HG02571 (cell line): ENCODE measurements around the gene SETD1B.
A peak's percentile ranks its signal among the peaks of the same experiment; 100 is the strongest.
"Not testable (repeated sequence)": the region's sequence is repeated elsewhere in the genome, so short reads cannot be mapped to it uniquely, and the experiment has no call there.

ENCODE experiments used
- ATAC-seq: cut with Tn5 transposase; IDR thresholded peaks from one replicate; pipeline ENCODE4 v1.9.1; 2021; ENCODE audit warnings: mild to moderate bottlenecking, moderate library complexity; ENCODE audit not compliant: unreplicated experiment

SETD1B gene

GRCh38 chr12:121779422-121779895 lies 24.4 kb upstream of the SETD1B start:
- no peak for ATAC-seq

- no peak for ATAC-seq
Measured at GRCh38 chr12:121780429-121780828, 23.4 kb upstream of the SETD1B start.

- ATAC-seq: no peak
Measured at GRCh38 chr12:121781484-121781997, 22.3 kb upstream of the SETD1B start.

DNA sequence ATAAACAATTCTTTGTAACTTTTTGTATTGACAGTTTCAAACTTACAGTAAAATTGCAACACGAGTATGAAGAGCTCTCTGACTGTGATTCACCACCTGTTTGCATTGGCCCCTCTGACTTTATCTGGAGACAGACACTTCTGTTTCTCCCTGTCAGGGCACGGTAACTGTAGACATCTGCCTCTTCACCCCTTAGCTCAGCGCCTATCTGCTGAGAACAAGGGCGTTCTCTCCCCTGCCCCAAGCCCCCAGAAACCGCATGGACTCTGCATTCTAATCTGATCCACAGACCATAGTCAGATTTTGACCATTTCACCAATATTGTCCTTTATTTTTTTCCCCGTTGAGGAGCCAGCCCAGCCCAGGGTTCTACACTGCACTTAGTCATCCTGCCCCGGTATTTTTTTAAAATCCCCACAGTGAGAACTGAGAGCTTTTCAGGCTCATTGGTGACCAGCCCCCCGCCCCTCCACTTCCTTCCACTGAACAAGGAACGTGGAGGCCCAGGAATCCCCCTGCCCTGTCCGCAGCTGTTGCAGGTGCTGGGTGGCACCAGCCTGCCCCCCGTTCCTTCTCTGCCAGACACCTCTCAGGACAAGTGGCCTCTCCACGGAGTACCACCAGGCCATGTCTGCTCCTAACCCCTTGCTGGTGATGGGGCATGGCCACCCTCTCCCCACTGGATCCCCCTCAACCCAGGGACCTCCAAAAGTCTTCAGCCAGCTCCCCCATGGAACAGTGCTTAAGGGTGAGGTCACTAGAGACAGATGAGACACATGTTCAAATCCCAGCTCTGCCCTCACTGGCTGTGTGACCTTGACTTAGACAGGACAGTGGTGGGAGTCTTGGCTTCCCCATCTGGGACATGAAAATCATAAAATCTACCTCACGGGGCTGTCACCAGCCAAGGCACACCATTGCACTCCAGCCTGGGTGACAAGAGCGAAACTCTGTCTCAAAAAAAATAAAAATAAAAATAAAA lies 21.5 kb upstream of the SETD1B start:
- peak; percentile 53 for ATAC-seq

- no peak for ATAC-seq
Measured at GRCh38 chr12:121783766-121784165, 20.0 kb upstream of the SETD1B start.

DNA sequence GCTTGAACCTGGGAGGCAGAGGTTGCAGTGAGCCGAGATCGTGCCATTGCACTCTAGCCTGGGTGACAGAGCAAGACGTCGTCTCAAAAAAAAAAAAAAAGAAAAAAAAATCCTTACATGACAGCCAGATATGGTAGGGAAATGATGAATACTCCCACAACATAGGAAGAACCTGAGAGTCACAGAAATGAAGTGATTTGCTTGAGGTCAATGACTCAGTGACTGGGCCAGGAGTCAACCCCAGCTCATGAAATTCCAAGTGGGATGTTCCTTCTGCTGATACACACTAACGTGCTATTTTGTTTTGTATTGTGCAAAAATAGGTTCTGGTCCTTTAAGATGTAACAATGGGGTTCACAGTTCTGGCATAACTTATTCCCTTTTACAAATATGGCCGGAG lies 19.3 kb upstream of the SETD1B start:
- ATAC-seq: no peak

GRCh38 chr12:121786440-121786825 lies 17.4 kb upstream of the SETD1B start:
- ATAC-seq: no peak

DNA sequence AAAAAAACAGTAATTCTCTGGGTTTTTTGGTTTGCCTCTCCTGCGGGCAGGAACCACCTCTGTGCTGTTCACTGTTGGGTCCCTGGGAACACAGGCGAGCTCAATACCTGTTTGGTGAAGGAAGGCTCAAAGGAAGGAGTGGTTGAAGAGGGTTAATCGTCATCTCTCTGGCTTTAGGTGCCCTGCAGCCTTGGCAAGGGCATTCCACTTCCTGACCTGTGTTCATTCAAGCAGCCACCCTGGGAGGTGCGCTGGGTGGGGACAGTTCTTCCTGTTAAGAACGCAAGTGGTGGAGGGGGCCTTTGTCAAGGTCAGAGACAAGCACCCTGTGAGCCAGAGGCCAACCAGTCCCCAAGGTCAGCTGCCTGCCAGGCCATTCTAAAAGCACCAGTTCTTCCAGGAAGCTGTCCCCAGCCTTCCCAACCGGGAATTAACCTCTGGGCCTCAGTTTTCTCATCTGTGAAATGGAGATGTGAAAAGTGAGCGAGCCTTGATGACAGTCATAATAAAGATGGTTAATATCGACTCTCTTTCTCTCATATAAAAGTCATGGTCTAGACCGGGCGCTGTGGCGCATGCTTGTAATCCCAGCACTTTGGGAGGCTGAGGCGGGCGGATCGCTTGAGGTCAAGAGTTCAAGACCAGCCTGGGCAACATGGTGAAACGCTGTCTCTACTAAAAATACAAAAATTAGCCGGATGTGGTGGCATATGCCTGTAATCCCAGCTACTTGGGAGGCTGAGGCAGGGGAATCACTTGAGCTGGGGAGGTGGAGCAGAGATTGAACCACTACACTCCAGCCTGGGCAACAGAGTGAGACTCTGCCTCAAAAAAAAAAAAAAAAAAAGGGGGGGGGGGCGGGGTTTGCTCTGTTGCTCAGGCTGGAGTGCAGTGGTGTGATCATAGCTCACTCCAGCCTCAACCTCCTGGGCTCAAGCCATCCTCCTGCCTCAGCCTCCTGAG lies 16.5 kb upstream of the SETD1B start:
- no peak for ATAC-seq

DNA sequence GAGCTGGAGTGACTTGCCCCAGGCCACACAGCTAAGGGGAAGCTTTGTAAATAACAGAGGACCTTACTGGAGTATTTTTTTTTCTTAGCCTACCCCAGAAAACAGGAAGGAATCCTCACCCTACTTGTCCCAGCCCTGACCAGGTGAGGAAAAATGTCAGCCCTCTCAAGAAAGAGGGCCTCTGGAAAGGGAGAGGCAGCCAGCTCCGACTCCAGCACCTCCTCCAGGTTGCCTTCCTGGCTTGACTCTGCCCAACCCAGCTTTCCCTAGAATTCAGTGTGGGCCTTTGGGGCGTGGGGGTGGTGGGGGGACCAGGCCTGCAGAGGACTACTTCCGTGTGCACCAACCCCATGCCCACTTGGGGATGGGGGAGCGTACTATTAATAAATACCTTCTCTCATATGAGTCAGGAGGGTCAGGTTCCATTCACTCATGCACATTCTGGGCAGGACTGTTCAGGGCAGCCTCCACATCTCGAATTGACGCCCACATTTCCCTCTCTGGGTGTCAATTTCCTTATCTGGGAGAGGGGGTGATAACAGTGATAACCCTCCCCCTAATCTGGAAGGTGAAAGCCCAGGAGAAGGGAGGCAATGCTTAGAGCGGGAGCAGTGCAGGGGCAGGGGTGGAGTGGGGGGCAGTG lies 15.5 kb upstream of the SETD1B start:
- no peak for ATAC-seq

GRCh38 chr12:121789233-121789781 lies 14.5 kb upstream of the SETD1B start:
- ATAC-seq: no peak

DNA sequence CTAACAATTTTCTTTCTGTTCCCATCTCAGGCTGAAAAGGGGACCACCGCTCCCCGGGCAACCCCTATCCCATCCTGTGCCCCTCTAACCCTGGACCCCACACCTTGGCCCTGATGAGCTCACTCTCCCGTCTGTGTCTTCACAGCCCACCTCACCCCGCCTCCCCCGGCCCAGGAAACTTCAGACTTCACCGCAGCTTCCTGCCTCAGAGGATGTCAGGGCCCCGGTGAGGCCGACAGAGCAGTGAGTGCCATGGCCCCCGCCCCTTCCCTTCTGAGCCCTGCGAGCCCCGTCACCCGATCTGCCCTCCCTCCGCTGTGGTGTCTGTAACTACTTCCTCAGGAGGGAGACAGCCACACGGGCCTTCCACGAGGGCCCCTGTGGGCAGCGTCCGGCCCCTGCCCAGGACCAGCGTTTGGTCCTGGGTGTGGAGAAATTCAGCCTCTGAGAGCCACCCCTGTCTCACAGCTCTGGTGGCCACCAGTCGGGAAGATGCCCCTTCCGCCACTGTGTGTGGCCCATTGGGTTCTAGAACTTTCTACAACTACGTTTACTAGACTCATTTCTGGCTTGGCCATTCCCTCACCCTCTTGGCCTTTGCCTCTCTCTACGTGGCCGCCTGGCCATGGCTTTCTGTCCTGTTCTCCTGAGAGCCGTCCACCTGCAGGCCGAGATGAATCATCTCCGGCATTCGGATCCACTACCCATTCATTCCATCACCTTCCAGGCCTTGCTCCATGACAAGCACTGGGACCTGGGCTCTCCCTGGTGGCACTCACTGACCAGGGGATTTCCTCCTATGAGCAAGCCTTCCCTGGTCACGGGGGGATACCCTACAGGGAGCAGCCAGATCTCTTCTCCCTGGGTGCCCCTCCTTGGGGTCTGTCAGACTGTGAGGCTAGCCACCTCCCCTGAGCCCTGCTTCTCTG lies 13.7 kb upstream of the SETD1B start:
- ATAC-seq: peak; percentile 34

DNA sequence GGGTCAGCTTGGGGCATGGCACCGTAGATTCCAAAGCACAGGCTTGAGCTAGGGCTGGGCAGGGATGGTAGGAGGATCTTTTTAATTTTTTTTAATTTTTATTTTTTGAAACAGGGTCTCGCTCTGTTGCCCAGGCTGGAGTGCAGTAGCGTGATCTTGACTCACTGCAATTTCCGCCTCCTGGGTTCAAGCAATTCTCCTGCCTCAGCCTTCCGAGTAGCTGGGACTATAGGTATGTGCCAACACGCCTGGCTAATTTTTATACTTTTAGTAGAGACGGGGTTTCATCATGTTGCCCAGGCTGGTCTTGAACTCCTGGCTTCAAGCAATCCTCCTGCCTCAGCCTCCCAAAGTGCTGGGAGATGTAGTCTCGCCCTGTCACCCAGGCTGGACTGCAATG lies 13.0 kb upstream of the SETD1B start:
- ATAC-seq: not testable (repeated sequence)

DNA sequence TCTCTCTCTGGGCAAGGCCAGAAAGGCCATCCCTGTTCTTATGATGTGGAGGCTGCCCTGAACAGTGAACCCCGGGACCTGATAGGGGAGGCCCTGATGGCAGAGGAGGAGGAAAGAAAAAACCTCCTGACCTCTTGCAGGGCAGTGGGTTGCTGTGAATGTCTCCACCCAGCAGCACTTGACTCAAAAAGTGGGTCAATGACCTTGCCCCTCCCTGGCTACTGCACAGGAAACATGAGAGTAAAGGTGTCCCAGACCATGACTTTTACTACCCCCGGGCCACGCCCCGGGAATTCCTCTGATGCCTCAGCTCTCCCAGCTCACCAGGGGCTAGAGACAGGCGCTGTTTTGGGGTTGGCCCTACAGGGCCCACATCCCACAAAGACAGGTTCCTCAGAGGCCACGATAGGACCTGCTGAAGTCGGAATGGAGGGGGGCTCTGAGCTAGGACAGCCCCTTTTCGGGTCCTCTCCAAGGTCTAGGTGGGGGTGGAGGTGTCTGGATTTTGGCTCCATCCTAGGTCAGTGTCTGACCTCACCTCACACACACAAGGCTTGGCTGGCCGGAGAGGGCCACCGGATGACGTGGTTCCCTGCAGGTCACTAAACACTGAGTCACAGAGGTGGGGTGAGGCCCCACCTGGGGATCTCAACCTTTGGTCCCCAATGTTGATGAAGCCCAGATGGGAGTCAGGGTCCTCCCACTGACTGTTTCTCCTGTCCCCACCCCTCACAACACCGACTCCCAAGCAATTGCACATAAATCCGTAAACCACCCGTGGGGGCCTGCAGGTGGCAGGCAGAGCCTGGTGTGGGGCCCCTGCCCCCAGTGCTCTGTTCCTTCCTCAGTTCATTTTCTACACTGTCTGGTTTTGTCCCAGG lies 11.9 kb upstream of the SETD1B start:
- no peak for ATAC-seq

DNA sequence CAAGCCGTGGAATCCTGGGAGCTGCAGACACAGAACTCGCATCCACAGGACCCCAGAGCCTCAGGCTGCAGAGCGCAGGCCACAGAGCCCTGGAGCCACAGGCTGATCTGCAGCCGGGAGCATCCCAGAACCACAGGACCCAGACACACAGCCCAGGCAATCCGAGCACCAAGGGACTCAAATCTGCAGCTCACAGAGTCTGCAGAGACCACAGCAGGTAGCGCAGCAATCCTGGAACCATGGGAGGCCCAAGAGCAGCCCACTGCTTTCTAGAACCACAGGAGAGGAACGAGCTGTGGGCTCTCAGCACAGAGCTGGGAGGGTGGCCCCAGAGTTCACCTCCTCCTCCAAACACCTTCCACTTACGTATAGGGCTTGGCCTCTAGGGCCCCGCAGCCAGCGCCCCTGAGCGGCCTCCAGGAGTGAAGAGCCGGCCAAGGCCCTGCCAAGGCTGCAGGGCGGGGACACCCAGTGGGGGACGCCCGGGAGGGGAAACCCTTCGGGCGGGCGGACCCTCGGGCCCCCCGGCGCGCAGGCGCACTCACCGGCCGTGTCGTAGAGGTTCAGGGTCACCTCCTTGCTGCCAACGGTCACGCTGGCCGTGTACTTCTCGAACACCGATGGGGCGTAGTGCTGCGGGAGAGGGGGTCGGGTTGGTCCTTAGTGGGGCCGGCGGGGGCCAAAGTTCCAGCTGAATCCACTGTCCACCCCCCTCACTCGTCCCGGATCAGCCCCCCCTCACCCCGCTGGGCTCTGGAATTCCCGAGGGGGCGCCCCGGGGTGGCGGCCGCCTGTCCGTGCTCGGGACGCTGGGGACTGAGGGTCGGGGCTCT lies 11.0 kb upstream of the SETD1B start:
- no peak for ATAC-seq

DNA sequence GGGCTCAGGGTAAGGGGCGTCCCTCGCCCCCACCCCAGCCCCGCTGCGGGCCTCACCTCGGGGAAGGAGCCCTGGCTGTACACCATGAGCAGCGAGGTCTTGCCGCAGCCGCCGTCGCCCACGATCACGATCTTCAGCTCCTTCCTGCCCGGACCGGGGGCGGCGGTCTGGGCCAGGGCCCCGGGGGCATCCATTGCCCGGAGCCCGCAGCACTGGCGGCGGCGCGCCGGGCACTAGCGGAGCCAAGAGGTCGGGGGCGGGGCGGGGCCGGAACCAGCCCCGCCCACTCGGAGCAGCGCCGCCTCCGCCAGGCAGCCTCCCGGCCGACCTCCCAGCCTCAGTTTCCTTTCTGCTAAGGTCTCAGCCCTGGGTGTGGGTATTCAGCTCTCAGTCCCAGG lies 10.4 kb upstream of the SETD1B start, which contains the start of gene RHOF:
Gene RHOF, minus strand, starts transcription at position 249 of the 398 bp plus-strand sequence. Its CDS starts 55 bp downstream, at position 194.
- ATAC-seq: peak; percentile 16

DNA sequence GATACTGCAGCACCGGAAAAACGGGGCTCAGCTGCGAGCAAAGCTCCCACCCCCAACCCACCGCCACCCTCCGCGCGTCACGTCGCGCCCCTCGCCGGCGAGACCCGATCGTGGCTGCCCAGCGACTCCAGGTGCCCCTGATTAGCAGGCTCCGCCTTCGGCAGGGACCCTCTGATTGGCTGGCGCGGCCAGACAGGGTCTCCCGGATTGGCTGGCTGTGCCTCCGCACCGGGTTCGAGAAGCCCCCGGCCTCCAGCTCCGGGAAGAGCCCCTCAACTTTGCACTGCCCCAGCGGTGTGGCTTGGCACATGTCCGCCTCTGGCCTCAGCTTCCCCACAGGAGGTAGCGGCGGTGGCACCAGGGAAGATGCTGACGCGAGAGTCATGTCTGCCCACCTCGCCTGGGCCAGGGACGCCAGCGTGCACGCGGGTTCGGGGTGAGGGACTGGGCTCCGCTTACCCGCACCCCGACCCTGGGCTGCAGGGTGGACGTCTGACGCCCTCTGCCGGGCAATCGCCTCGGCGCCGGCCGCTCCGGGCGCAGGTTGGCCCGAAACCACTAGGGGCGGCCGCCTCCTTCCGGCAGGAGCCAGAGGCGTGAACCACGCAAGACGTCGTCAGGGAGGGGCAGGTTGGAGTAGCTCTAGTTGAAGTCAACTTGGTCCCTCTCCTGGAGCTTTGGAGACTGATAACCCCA lies 9.8 kb upstream of the SETD1B start:
- peak; percentile 43 for ATAC-seq
